NCI-H2107 treated with DMSO at 0.1 percent for 48 hours (cell line): ENCODE data around the gene VSIR.

ENCODE experiments used
- DNase-seq: peaks from one replicate; lab custom pipeline; 2025; ENCODE audit not compliant: unreplicated experiment; lab: John Stamatoyannopoulos, UW

The VSIR gene

GRCh38 chr10:71807557-71808510 is 34.5 kb upstream of the VSIR start:
- DNase-seq: no peak

GRCh38 chr10:71806704-71807556 is 33.6 kb upstream of the VSIR start:
- no peak for DNase-seq

GRCh38 chr10:71805776-71806703 is 32.7 kb upstream of the VSIR start:
- no peak for DNase-seq

GRCh38 chr10:71804077-71804476 is 30.8 kb upstream of the VSIR start:
- no peak for DNase-seq

GRCh38 chr10:71802715-71803488 is 29.6 kb upstream of the VSIR start:
- no peak for DNase-seq

GRCh38 chr10:71802235-71802634 is 28.9 kb upstream of the VSIR start:
- no peak for DNase-seq

GRCh38 chr10:71801361-71801760 is 28.0 kb upstream of the VSIR start:
- DNase-seq: no peak

GRCh38 chr10:71799608-71800453 is 26.5 kb upstream of the VSIR start:
- no peak for DNase-seq

- DNase-seq: no peak
These were observed 25.8 kb upstream of the VSIR start for GRCh38 chr10:71799112-71799511.

GRCh38 chr10:71798308-71798624 is 24.9 kb upstream of the VSIR start:
- no peak for DNase-seq

- DNase-seq: no peak
These were observed 24.4 kb upstream of the VSIR start for GRCh38 chr10:71797533-71798307.

GRCh38 chr10:71796749-71797405 is 23.6 kb upstream of the VSIR start:
- DNase-seq: no peak

- no peak for DNase-seq
These were observed 21.9 kb upstream of the VSIR start for GRCh38 chr10:71795248-71795647.

GRCh38 chr10:71790749-71791440 is 17.6 kb upstream of the VSIR start:
- no peak for DNase-seq

GRCh38 chr10:71789871-71790270 is 16.6 kb upstream of the VSIR start:
- DNase-seq: no peak

- DNase-seq: no peak
These were observed 15.6 kb upstream of the VSIR start for GRCh38 chr10:71788954-71789353.

- DNase-seq: no peak
These were observed 11.5 kb upstream of the VSIR start for GRCh38 chr10:71784679-71785272.
